AML-193 (cell line): ENCODE results near the gene ACTA2.

Source experiments
- DNase-seq, 2 experiments: peaks; one replicate each; lab custom pipeline; 2025; lab: John Stamatoyannopoulos, UW

ACTA2 gene

GRCh38 chr10:88981435-88981834, 28.9 kb upstream of the ACTA2 start:
- DNase-seq: no peak

GRCh38 chr10:88980800-88981199, 28.2 kb upstream of the ACTA2 start:
- no peak for DNase-seq

- DNase-seq: no peak
Measured at GRCh38 chr10:88980247-88980646, 27.7 kb upstream of the ACTA2 start.

GRCh38 chr10:88979603-88980002, 27.0 kb upstream of the ACTA2 start:
- DNase-seq: no peak

GRCh38 chr10:88979153-88979562, 26.6 kb upstream of the ACTA2 start:
- peak in 1 of 2 experiments; percentile 7 for DNase-seq

- no peak for DNase-seq
Measured at GRCh38 chr10:88978463-88978862, 25.9 kb upstream of the ACTA2 start.

GRCh38 chr10:88975377-88975720, 22.8 kb upstream of the ACTA2 start:
- no peak for DNase-seq

- peak; percentile 52 to 55 for DNase-seq
Measured at GRCh38 chr10:88974446-88975376, 22.1 kb upstream of the ACTA2 start.

- no peak for DNase-seq
Measured at GRCh38 chr10:88974012-88974411, 21.4 kb upstream of the ACTA2 start.

- DNase-seq: no peak
Measured at GRCh38 chr10:88971221-88972061, 18.9 kb upstream of the ACTA2 start.

GRCh38 chr10:88968391-88968790, 15.8 kb upstream of the ACTA2 start:
- DNase-seq: no peak

GRCh38 chr10:88966797-88967196, 14.2 kb upstream of the ACTA2 start:
- DNase-seq: no peak

- DNase-seq: no peak
Measured at GRCh38 chr10:88964869-88965415, 12.4 kb upstream of the ACTA2 start.

GRCh38 chr10:88964360-88964759, 11.8 kb upstream of the ACTA2 start:
- no peak for DNase-seq

- DNase-seq: no peak
Measured at GRCh38 chr10:88963318-88963717, 10.7 kb upstream of the ACTA2 start.

GRCh38 chr10:88962336-88962735, 9.8 kb upstream of the ACTA2 start:
- DNase-seq: peak in 1 of 2 experiments; percentile 12

- DNase-seq: no peak
Measured at GRCh38 chr10:88961266-88961665, 8.7 kb upstream of the ACTA2 start.

- no peak for DNase-seq
Measured at GRCh38 chr10:88960802-88961201, 8.2 kb upstream of the ACTA2 start.

GRCh38 chr10:88958721-88959120, 6.1 kb upstream of the ACTA2 start:
- no peak for DNase-seq

- DNase-seq: no peak
Measured at GRCh38 chr10:88957381-88957780, 4.8 kb upstream of the ACTA2 start.

GRCh38 chr10:88954458-88955083, 2.0 kb upstream of the ACTA2 start:
- DNase-seq: no peak

- no peak for DNase-seq
Measured at GRCh38 chr10:88953662-88954061, 1.1 kb upstream of the ACTA2 start.
